Upper lobe of left lung (tissue), 6 donors: ENCODE data around the gene SYN1. TPM values are rescaled to one million over a fixed set of nuclear protein-coding genes. Genes with fewer than 3 reads are reported as not detected.

Source experiments
- ATAC-seq, 2 donors: fragments of 200-7000 bp; cut with Tn5 transposase; one replicate each; pipeline ENCODE4 v1.9.1; 2022; ENCODE audit warnings: mild to moderate bottlenecking in 2 of 2, moderate library complexity in 2 of 2; ENCODE audit not compliant: low FRiP score in 2 of 2
- DNase-seq, 2 donors: peaks; one replicate each; pipeline ENCODE4 v3.0.0-alpha.2; 2019 to 2020
- H3K27ac ChIP-seq, 4 donors: fragments of 200-600 bp; sonication (generic); one replicate each; pipeline ENCODE4 v1.5.1; 2016 to 2019
- H3K27me3 ChIP-seq, 4 donors: fragments of 200-600 bp; sonication (generic); one replicate each; pipeline ENCODE4 v1.5.1; 2017 to 2019
- H3K36me3 ChIP-seq, 4 donors: fragments of 200-600 bp; sonication (generic); one replicate each; pipeline ENCODE4 v1.5.1; 2016 to 2019
- H3K4me1 ChIP-seq, 4 donors: fragments of 200-600 bp; sonication (generic); one replicate each; pipeline ENCODE4 v1.5.1; 2018 to 2019
- H3K4me3 ChIP-seq, 4 donors: fragments of 200-600 bp; sonication (generic); one replicate each; pipeline ENCODE4 v1.5.1; 2017 to 2019; ENCODE audit warnings: mild to moderate bottlenecking in 2 of 4, moderate library complexity in 1 of 4
- H3K9me3 ChIP-seq, 4 donors: fragments of 200-600 bp; sonication (generic); one replicate each; pipeline ENCODE4 v1.5.1; 2018 to 2019
- EP300 ChIP-seq, 4 donors: sonication (generic); formaldehyde crosslinking; IDR thresholded peaks; one replicate each; pipeline ENCODE4 v1.5.1; 2017; ENCODE audit warnings: antibody characterized with exemption in 4 of 4, control low read depth in 2 of 4
- POLR2A ChIP-seq, 4 donors: fragments of 450-650 bp; IDR thresholded peaks; one replicate each; pipeline ENCODE4 v1.5.1; 2016 to 2017; ENCODE audit warnings: antibody characterized with exemption in 4 of 4, mild to moderate bottlenecking in 2 of 4
- POLR2AphosphoS5 ChIP-seq, 2 donors: sonication (generic); formaldehyde crosslinking; IDR thresholded peaks; one replicate each; pipeline ENCODE4 v1.5.1; 2017; ENCODE audit warnings: antibody characterized with exemption in 2 of 2
- WGBS, 2 donors: methylation state at CpG; one replicate each; pipeline ENCODE4 v1.1.5; 2017 to 2018; 5-methylcytosine and 5-hydroxymethylcytosine counted together
- total RNA-seq, 6 donors: library from RNA; depleted of rRNA in 4 of 6; stranded (reverse); fragments of >200 nt in 4 of 6; gene quantifications; one replicate each; pipeline versions ENCODE4 v1.1.0 to v1.2.1, GENCODE V29; 2016 to 2021
- TF ChIP-seq, protein P1 (sequence below), 6 experiments: fragments of 450-650 bp in 4 of 6; fragments of 200-600 bp in 2 of 6; sonication (generic) in 2 of 6; IDR thresholded peaks; one replicate each; pipeline ENCODE4 v1.5.1; 2016 to 2019; ENCODE audit warnings: antibody characterized with exemption in 6 of 6
- donor health status: DM: no; HTN: no; CAD: no; lungs with moderate emphysema.
- donor health status: DM: no; HTN: yes; CAD: no; lungs with severe emphysema.

SYN1 gene
- total RNA-seq, 6 donors from 2014 or later = 0.20 to 11.5 (median 0.56) TPM

GRCh38 chrX:47578692-47579091 is 41.0 kb downstream of the SYN1 start:
- H3K4me3 ChIP-seq = no peak overlapping the region
- ATAC-seq = peak in 1 of 2 donors; percentile 24
- 51% methylated on average over 13 of the region's 16 CpGs; no CpG with 5 or more reads in 1 of the 2 donors for WGBS, 2 donors
- no peaks in the 10 kb centered on the region for H3K36me3 ChIP-seq
- H3K27me3 ChIP-seq = no peaks in the 10 kb centered on the region
- TF ChIP-seq, protein P1, sequence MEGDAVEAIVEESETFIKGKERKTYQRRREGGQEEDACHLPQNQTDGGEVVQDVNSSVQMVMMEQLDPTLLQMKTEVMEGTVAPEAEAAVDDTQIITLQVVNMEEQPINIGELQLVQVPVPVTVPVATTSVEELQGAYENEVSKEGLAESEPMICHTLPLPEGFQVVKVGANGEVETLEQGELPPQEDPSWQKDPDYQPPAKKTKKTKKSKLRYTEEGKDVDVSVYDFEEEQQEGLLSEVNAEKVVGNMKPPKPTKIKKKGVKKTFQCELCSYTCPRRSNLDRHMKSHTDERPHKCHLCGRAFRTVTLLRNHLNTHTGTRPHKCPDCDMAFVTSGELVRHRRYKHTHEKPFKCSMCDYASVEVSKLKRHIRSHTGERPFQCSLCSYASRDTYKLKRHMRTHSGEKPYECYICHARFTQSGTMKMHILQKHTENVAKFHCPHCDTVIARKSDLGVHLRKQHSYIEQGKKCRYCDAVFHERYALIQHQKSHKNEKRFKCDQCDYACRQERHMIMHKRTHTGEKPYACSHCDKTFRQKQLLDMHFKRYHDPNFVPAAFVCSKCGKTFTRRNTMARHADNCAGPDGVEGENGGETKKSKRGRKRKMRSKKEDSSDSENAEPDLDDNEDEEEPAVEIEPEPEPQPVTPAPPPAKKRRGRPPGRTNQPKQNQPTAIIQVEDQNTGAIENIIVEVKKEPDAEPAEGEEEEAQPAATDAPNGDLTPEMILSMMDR (IDR thresholded peaks at IDR 0.05) = no peak
- peak in 1 of 4 donors; percentile 20 for TF ChIP-seq EP300 (IDR thresholded peaks at IDR 0.05)
- TF ChIP-seq POLR2AphosphoS5 (IDR thresholded peaks at IDR 0.05) = peak in 1 of 2 donors; percentile 9
- H3K27ac ChIP-seq = no peak overlapping the region
- peaks cover 3 to 13% (median 9%) of the 10 kb centered on the region in 4 donors for H3K4me1 ChIP-seq
- DNase-seq = no peak
- no peaks in the 10 kb centered on the region for H3K9me3 ChIP-seq

- Histone ChIP-seq H3K9me3 (no peaks in the 10 kb centered on the region), H3K36me3 (no peaks in the 10 kb centered on the region), H3K4me3 (no peak overlapping the region), H3K27me3 (no peaks in the 10 kb centered on the region), H3K27ac (no peak overlapping the region), H3K4me1 (peaks cover 3 to 15% (median 10%) of the 10 kb centered on the region in 4 donors)
- DNase-seq = no peak
- TF ChIP-seq POLR2A (IDR thresholded peaks at IDR 0.05) (no peak), EP300 (IDR thresholded peaks at IDR 0.05) (no peak), POLR2AphosphoS5 (IDR thresholded peaks at IDR 0.05) (no peak)
- TF ChIP-seq, protein P1 (IDR thresholded peaks at IDR 0.05) = no peak
- WGBS, 2 donors = 63% methylated on average over 3 of the region's 3 CpGs; no CpG with 5 or more reads in 1 of the 2 donors
- ATAC-seq = no peak
These were observed 41.8 kb downstream of the SYN1 start for GRCh38 chrX:47577901-47578300.

DNA sequence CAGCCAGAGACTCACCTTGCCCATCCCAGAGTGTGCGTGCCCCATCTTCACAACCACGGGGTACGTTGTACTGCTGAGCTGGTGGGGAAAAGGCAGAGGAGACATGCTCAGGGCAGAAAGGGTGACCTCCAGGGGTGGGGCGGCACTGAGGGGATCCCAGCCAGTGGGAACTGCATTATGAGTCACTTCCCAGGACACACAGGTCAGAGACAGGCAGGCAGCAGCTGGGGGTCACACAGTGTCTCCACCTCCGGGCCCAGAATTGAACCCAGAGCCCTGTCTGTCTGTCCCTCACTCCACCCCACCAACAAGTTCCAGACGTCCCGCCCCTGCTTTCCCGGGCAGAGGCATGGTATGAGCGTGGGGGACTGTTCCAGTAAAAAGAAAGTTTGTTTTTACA is 42.2 kb downstream of the SYN1 start:
- H3K27me3 ChIP-seq = no peaks in the 10 kb centered on the region
- 70% methylated on average over 9 of the region's 9 CpGs; no CpG with 5 or more reads in 1 of the 2 donors for WGBS, 2 donors
- ATAC-seq (no peak), DNase-seq (no peak)
- no peaks in the 10 kb centered on the region for H3K9me3 ChIP-seq
- H3K36me3 ChIP-seq = no peaks in the 10 kb centered on the region
- TF ChIP-seq, protein P1 (IDR thresholded peaks at IDR 0.05) = no peak
- no peak overlapping the region for H3K4me3 ChIP-seq
- peaks cover 3 to 15% (median 10%) of the 10 kb centered on the region in 4 donors for H3K4me1 ChIP-seq
- H3K27ac ChIP-seq = no peak overlapping the region

DNA sequence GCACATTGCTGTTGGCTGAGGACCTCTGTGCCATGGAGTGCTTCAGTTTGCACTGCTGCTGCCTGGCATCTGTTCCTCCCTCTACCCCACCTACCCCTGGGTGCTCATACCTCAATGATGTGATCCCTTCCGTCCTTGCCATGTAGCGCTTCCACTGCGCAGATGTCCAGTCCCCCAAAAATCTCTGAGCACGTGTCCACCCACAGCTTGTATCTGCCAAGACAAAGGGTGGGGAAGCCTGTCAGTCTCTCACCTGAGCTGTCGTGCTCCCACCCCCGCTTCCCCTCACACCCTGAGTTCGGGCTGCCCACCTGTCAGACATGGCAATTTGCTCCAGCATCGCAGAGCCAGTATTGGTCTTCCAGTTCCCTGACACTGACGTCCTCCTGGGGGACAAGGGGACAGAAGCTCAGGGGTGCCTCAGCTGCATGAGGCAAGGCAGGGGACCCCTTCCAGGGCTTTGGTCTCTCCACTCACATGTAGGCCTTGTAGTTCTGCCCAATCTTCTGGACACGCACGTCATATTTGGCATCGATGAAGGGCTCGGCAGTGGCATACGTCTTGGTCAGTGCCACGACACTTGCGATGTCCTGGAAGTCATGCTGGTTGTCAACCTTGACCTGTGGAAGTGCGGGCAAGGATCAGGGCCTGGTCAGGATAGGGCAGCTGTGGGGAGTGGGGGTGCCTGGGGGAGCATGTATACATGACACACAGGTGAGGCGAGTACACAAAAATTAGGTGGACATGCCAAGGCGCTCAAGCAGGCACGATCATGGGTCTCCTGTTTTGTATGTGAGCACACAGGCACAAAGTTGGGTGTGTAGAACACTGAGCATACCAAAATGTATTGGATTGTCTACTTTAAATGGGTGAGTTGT is 43.4 kb downstream of the SYN1 start:
- Histone ChIP-seq H3K4me1 (peaks cover 0 to 15% (median 8%) of the 10 kb centered on the region in 4 donors), H3K4me3 (no peak overlapping the region), H3K9me3 (no peaks in the 10 kb centered on the region), H3K27me3 (no peaks in the 10 kb centered on the region), H3K36me3 (peaks cover 0 to 8% (median 2%) of the 10 kb centered on the region in 4 donors), H3K27ac (no peak overlapping the region)
- DNase-seq (no peak), ATAC-seq (no peak)
- 88 to 98% methylated on average over 7 to 20 of the region's 20 CpGs for WGBS, 2 donors
- TF ChIP-seq EP300 (IDR thresholded peaks at IDR 0.05) (no peak), POLR2A (IDR thresholded peaks at IDR 0.05) (no peak), POLR2AphosphoS5 (IDR thresholded peaks at IDR 0.05) (no peak)
- TF ChIP-seq, protein P1 (IDR thresholded peaks at IDR 0.05) = no peak
